ENCODE measurements around the gene USP24. TPM values are rescaled to one million over a fixed set of nuclear protein-coding genes. Genes with fewer than 3 reads are reported as not detected.

USP24 gene
- total RNA-seq, 6 experiments from 2014 or later, result 19.9 to 28.0 (median 21.9) TPM

DNA sequence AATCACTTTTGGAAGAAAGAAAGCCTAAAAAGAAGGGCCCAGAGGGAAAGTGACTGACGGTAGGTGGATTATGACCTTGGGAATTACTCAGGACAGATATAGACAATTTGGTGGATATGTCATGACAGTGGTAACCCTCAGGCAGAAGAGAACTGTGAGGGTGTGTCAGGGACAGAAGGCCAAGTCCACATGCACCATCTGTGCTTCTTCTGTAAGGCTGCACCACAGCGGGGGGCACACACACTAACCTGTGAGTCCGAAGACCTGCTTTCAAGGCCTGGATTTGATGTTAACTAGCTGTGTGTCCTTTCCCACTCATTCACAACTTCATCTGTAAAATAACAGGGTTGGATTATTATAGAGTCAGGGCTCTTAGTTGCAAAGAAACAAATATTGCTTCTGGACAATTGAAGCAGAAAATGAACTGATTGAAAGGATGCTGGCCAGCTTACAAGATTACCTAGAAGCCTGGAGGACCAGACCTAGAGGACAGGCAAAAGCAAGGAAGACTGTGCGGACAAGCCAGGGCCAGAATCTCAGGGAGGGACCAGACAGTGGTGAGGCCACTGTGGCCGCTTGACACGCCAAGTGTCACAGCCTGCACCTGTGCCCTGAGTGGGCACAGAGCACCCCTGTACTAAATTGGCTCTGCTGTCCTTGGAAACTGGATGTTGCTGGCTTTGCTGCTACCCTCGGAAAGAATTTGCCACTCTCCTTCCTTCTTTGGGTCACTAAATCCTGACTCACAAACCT is 34.7 kb upstream of the USP24 start:
- no peak for ATAC-seq
- TF ChIP-seq, protein P1, sequence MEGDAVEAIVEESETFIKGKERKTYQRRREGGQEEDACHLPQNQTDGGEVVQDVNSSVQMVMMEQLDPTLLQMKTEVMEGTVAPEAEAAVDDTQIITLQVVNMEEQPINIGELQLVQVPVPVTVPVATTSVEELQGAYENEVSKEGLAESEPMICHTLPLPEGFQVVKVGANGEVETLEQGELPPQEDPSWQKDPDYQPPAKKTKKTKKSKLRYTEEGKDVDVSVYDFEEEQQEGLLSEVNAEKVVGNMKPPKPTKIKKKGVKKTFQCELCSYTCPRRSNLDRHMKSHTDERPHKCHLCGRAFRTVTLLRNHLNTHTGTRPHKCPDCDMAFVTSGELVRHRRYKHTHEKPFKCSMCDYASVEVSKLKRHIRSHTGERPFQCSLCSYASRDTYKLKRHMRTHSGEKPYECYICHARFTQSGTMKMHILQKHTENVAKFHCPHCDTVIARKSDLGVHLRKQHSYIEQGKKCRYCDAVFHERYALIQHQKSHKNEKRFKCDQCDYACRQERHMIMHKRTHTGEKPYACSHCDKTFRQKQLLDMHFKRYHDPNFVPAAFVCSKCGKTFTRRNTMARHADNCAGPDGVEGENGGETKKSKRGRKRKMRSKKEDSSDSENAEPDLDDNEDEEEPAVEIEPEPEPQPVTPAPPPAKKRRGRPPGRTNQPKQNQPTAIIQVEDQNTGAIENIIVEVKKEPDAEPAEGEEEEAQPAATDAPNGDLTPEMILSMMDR (IDR thresholded peaks at IDR 0.05), result no peak
- no peak for TF ChIP-seq POLR2A (IDR thresholded peaks at IDR 0.05)
- no peaks in the 10 kb centered on the region for H3K27me3 ChIP-seq
- 75% methylated on average over 4 of the region's 7 CpGs for WGBS (ENCODE audit: insufficient coverage, low coverage, low lambda C conversion rate, missing lambda C conversion rate)
- no peaks in the 10 kb centered on the region for H3K9me3 ChIP-seq
- no peaks in the 10 kb centered on the region for H3K36me3 ChIP-seq
- peaks cover 0 to 6% (median 0%) of the 10 kb centered on the region in 4 donors for H3K4me1 ChIP-seq
- H3K4me3 ChIP-seq, result no peak overlapping the region
- no peak overlapping the region for H3K27ac ChIP-seq
- intact Hi-C loops (cut with DNase I), result no loop called here
- DNase-seq, result no peak

DNA sequence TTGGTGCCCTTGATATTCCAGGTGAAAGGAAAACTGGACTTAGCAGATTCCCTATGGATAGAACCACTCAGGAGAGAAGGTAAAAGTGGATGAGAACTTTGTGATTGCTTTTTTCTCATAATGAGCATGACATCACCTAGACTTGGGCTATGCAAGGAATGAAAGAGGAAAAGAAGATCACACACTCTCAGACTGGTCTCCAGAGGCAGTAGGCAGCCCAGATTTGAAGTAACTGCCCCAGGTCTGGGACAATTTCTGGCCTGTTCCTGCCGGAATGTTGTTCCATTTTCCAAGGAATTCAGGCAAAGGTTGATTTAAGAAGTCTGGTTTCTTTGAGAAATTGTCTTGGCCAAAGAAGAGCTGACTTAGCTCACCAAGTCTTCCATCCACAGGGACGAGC is 31.7 kb upstream of the USP24 start:
- no peak for TF ChIP-seq POLR2A (IDR thresholded peaks at IDR 0.05)
- TF ChIP-seq, protein P1 (IDR thresholded peaks at IDR 0.05), result no peak
- Histone ChIP-seq H3K4me3 (no peak overlapping the region), H3K36me3 (no peaks in the 10 kb centered on the region), H3K27me3 (no peaks in the 10 kb centered on the region), H3K27ac (no peak overlapping the region), H3K4me1 (peaks cover 0 to 4% (median 0%) of the 10 kb centered on the region in 4 donors), H3K9me3 (no peaks in the 10 kb centered on the region)
- WGBS (ENCODE audit: insufficient coverage, low coverage, low lambda C conversion rate, missing lambda C conversion rate), result 88% methylated on average over 2 of the region's 2 CpGs
- DNase-seq (no peak), ATAC-seq (no peak)
- intact Hi-C loops (cut with DNase I), result no loop called here

DNA sequence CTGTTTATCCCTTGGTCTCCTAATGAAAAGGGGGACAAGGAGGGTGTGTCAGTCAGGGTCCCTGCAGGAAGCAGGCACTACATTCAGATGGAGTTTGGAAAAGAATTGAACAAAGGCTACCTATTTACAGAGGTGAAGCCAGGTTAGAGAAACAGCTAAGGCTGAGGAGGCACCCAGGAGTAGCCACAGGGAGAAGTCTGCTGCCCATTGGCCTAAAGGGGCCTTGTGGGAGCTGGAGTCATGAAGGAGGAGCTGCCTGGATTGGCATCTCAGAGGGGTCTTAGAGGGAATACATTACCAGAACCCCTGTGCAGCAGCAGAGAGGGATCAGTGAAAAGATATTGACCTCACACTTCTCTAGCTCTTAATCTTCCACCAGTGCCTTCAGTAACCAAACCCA is 31.2 kb upstream of the USP24 start:
- peaks cover 0 to 4% (median 0%) of the 10 kb centered on the region in 4 donors for H3K4me1 ChIP-seq
- H3K9me3 ChIP-seq, result no peaks in the 10 kb centered on the region
- no peaks in the 10 kb centered on the region for H3K36me3 ChIP-seq
- no peak for DNase-seq
- no peak for ATAC-seq
- no peak overlapping the region for H3K27ac ChIP-seq
- TF ChIP-seq, protein P1 (IDR thresholded peaks at IDR 0.05), result no peak
- TF ChIP-seq POLR2A (IDR thresholded peaks at IDR 0.05), result no peak
- no peak overlapping the region for H3K4me3 ChIP-seq
- no peaks in the 10 kb centered on the region for H3K27me3 ChIP-seq
- intact Hi-C loops (cut with DNase I), result no loop called here

DNA sequence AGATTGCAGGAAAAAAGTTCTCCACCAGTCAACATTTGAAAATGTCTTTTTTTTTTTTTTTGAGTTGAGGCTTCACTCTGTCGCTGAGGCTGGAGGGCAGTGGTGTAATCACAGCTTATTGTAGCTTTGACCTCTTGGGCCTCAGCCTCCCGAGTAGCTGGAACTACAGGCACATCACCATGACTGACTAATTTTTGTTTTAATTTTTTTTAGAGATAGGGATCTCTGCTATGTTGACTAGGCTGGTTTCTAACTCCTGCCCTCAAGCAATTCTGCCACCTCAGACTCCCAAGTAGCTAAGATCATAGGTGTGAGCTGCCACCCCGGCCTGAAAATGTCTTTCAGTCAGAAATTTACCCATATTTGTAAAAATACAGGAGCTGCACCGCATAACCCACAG is 30.6 kb upstream of the USP24 start:
- WGBS (ENCODE audit: insufficient coverage, low coverage, low lambda C conversion rate, missing lambda C conversion rate), result 71% methylated on average over 4 of the region's 4 CpGs
- intact Hi-C loops (cut with DNase I), result no loop called here
- ATAC-seq (no peak), DNase-seq (no peak)
- TF ChIP-seq, protein P1 (IDR thresholded peaks at IDR 0.05), result no peak
- TF ChIP-seq POLR2A (IDR thresholded peaks at IDR 0.05), result no peak
- no peak overlapping the region for H3K4me3 ChIP-seq
- H3K27ac ChIP-seq, result no peak overlapping the region
- no peaks in the 10 kb centered on the region for H3K36me3 ChIP-seq
- H3K9me3 ChIP-seq, result no peaks in the 10 kb centered on the region
- H3K27me3 ChIP-seq, result no peaks in the 10 kb centered on the region
- peaks cover 0 to 4% (median 0%) of the 10 kb centered on the region in 4 donors for H3K4me1 ChIP-seq
